DMS 273 (cell line): ENCODE measurements around the gene MARCHF3.
"Not testable (repeated sequence)": the region's sequence is repeated elsewhere in the genome, so short reads cannot be mapped to it uniquely, and the experiment has no call there.

Source experiments
- DNase-seq: peaks from one replicate; lab custom pipeline; 2025; ENCODE audit not compliant: unreplicated experiment; lab: John Stamatoyannopoulos, UW

The MARCHF3 gene

DNA sequence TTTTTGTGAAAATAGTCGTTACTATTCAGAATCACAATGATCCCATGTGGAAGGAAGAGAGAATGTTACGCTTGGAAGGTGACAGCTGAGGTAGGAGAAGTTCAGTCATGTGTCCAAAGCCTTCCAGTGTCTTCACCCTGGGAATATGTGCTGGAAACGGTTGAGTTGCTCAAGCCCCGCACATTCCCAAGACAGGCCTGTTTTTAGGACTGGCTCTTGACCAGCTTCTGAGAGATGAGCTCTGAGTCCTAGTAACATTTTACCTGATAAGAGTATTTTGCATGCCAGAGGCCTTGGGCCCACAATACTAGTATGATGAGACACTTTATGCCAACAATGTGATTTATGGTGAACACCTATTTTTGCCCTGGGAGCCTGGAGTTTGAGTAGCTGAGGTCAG lies 151.7 kb downstream of the MARCHF3 start:
- DNase-seq: no peak

DNA sequence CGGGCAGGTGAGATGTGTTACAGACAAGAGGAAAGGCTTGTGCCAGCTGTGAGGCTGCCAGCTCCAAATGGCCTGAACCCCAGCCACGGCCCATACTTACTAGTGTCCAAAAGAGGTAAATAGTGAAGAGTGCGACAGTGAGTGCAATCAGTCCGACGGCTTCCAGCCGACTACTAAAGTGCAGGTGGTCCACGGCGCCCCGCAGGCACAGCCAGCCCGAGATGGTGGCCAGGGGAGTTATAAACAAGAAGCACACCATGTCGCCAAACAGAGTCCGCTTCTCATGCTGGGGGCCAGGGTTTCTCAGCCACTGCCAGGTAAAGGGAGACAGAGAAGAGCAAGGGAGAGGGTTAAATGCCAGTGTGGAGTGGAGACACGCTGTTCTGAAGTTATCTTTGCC lies 152.3 kb downstream of the MARCHF3 start:
- no peak for DNase-seq

DNA sequence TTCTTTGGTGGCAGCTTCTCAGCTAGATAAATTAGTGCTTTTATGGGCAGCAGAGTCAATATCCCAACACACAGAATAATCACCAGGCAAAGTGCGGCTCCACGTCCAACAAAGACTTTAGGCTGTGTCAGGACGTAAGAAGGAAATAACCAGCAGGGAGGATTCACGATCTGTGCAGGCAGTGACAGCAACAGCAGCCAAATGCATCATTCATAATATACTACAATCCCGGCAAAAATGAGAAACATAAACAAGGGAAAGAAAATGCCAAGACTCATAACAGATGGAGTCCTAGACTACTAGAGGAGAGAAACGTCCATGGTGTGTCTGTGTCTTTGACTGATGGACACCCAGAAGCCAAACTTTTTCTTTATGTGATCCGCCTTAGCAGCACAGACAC lies 152.8 kb downstream of the MARCHF3 start:
- no peak for DNase-seq

DNA sequence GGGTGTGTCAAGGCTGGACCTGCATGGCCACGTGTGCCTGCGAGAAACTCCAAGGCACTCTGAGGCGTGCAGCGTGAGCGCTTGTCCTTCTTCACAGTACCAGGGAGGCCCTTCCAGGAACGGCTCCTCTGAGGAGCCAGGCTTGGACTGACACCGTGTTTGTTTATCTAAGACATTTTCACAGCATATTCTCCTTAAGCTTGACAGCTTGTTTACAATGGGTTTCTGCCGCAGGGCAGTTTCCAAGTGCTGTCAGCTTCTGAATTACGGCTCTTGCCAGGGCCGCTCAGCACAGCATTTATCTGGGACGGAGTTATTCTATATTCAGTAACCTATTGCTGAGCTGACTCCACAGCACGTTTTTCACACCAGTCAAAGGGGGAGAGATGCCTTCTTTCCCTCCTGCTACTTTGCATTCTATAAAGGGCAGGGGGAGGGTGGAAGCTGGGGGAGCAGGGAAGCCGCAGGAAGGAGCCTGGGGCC lies 155.0 kb downstream of the MARCHF3 start:
- DNase-seq: no peak

DNA sequence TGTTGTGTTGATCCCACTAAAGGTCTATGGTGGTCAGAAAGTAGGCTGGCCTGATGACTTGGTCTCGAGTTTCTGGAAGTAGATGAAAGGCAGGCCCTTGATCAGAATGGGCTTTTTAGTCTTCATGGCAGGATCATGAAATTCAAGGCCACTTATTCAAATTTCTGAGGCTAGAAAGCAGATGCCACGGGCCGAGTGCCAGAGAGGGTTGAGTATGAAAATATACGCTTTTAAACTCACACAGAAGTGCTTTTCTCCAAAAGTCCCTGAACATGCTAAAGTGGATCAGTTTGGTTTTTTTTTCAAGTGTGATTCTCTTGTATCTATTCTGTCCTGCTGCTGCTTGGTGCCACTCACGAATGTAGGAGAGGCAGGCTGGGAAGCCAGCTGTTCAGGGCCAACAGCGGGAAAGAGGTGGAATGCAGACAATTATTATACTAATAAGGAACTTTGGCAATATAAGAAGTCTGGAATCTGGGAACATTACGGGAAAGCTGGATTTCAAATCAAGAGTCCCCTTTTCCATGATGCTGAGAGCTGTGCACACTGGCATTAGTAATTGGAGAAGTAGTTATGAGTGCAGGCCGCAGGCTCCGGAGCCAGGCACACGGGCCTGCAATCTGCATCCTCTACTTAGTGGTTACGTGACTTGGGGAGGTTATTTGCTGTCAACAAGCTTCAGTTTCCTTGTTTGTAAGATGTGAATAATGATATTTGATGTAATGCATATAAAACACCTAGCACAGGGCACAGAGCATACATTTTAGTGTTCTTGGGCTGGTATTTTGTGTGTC lies 157.6 kb downstream of the MARCHF3 start:
- DNase-seq: peak; percentile 71

DNA sequence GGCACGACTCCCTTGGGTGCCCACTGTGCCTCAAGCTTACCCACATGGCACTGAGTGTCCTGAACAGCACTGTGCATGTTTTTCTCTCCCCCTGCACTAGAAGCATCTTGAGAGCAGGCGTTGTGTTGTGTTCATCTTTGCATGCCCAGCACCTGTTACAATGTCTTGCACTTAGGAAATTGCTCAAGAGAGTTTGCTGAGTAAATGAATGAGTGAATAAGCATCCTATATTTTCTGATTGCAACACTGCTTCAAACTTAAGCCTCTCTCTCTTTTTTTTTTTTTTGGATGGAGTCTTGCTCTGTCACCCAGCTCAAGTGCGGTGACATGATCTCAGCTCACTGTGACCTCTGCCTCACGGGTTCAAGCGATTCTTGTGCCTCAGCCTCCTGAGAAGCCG lies 158.9 kb downstream of the MARCHF3 start:
- DNase-seq: no peak

DNA sequence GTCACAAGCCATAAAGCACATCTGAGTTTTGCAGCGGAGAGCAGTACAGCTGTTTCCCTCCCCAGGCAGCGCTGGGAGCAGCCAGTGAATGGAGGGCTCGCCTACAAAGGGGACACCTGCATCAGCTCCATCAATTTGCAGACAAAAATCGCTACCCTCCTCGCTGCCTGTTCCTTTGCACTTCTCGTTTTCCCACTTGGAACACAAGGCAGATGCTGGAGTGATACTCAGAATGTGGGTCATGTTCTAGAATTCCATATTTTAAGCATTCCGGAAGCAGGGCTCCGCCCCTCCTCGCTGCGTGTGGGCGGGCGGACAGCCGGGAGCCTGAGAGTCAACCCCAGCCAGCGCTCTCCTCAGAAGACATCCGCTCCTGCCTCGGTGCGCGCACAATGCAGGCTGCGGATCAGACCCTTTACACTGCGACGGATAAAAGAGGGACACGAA lies 161.3 kb downstream of the MARCHF3 start:
- no peak for DNase-seq

DNA sequence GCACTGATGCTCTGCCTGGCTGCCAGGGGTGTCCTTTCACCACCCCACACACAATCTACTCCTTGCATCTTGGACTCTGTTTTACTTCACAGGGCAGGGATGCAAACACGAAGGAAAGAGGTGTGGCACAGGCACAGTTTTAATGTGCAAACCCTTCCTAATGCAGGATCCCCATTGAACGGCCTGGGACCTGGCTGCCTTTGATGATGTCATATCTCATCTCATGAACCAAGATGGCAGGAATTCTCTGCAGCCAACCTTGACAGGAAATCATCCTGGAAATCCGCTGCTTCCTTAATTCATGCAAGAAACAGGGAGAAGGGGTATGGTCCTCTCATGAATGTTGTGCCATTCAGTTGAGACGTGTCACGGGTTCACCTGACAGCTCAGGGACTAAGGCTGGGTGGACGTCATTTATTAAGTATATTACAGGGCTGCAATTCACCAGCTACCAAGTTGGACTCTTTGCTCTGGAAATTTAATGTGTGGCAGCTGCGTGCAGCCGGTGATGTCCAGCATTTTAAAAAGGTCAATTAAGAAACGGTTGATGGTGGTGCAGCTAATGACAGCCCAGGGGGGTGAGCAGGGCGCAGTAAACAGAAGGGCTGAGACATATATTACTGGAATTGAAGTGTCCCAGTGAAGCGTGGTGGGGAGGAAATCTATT lies 161.9 kb downstream of the MARCHF3 start:
- no peak for DNase-seq

DNA sequence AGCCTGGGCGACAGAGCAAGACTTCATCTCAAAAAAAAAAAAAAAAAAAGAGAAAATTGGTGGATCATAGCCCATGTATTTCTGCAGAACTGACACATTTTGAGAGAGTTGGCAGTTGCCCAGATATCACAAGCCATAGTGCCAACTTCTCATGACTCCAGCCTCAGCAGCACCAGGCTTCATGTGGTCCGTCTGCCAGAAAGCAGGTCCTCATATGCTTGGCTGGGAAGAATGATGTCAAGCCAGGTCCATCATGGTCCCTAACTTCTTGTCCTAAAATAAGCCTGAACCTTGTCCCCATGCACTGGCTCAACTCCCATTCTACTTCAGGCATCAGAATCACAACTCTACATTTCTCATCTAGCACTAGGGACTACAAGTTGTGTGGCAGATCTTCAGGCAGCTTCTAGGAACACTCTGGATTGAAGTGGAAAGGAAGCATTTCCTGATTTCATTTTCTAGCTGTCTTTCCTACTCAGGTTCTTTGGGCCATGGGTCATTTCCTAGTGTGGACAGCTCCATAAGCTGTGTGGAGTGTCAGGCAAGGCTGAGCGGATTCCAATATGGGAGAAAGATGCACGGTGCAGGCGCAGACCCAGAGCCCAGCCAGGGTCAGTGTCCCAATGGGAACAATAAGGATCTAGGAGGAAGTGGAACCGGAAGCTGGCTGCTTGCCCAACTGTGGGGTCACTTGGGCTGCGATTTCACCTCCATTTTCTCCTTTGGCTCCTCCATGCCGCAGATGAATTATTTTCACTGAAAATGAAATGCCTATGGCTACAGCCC lies 163.3 kb downstream of the MARCHF3 start:
- no peak for DNase-seq

DNA sequence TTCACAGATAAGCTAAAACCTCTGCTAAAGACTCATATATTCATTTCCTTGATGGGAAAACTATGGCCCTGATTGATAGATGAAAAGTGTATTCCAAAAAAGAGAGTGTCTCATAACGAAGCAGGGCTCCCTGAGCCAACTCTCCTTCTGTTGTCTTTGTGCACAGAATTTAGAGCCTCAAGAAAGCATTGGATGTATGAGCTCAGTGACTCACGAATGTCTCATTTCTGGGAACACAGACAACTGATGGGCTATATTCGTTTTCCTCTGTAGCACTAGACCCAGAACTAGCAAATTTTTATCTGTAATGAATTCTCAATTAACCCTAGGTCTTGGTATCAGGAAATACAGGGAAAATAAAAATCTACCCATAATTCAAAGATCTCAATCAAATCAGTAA lies 165.1 kb downstream of the MARCHF3 start:
- DNase-seq: no peak

DNA sequence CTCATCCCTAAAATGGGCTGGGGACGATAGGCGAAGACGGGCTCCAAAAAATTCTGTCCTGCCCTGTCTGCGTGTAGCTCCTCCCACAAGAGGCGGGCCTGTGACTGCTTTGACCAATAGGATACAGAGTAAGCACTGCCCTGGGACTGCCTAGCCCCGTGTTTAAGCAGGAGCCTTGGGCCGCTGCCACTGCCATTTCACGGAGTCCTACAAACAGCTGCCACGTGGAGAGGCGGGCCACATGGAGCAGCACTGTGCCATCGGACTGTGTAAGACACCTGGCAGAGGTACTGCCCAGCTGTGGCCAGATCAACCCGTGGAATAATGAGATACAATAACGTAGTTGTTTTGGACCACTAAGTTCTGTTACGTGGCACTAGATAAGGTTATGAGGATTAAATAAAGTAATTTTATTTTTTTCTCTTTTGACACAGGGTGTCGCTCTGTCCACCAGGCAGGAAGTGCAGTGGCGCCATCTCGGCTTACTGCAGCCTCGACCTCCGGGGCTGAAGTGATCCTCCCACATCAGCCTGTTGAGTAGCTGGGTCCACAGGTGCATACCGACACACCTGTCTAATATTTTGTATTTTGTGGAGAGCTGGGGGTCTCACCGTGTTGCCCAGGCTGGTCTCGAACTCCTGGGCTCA lies 166.2 kb downstream of the MARCHF3 start:
- DNase-seq: peak; percentile 31

DNA sequence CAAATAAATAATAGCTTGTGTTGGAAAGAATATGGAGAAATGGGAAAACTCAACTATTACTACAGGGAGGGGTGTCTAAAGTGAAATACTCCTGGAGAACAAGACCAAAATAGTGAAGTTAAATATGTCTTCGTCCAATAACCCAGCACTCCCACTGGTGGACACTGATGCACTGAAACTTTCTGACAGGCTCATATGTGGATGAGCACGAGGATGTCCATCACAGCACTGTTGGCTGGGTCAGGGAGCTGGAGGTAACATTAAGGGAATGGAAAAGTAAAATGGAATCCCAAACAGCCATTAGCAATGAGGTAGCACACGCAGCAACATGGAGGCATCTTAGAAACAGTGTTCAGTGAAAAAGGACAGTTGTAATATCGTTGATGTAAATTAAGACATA lies 167.0 kb downstream of the MARCHF3 start:
- no peak for DNase-seq

DNA sequence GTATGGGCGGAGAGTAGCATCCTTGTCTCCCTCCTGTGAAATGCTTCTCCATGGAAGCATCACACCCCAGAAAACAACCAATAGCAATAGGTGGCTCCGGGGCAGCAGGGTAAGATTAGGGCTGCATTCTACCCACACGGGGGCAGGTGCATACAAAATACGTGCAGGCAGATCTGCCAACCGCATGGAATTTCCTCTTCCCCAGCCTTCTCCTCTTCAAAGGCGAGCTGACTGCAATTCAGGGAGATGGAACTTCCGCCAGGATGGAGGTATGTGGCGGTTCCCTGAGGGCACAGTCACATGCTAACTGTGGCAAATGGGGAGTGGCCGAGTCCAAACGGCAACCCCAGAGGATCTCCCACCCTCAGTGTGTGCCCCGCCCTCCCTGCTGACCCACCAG lies 171.9 kb downstream of the MARCHF3 start:
- no peak for DNase-seq

DNA sequence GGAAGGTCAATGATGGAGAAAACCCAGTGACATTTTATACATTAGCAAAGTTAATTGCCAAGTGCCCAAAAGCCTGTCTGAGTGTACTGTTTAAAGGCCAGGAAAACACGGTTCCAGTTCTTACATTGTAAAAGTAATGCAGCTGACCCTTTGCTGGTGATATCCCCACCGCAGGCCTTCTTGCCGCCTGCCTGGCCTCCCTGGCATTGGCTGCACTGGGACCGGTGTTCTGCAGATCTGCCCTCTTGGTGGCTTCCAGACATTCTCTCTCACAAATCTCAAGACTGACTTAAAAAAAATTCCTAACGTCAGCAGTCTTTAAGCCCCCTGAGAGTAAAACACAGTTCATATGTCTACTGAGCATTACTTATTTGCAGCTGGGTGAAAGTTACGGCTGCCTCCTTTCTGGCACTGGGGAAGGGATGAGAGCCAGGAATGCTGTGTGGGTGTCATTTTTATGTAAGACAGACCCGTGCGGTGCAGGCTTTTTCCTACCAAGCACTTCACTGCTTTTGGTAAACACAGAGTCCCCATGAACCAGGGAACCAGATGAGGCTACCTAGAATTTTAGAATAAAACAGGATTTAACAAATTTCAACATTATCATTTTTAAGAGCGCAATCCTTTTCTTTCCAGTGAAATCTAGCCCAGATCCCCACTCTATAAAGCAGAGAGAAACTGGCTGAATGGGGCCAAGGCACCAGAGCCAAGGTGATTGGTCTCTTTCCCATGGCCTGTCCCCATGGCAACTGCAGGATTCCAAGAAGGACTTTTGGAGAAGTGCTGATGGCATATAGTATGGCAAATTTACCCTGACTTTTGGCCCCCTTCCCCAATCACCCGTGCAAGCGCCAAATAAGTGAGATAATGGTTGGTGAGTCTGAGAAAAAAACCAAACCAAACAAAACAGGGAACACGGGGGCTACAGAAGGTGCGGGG lies 172.6 kb downstream of the MARCHF3 start:
- DNase-seq: peak; percentile 16

DNA sequence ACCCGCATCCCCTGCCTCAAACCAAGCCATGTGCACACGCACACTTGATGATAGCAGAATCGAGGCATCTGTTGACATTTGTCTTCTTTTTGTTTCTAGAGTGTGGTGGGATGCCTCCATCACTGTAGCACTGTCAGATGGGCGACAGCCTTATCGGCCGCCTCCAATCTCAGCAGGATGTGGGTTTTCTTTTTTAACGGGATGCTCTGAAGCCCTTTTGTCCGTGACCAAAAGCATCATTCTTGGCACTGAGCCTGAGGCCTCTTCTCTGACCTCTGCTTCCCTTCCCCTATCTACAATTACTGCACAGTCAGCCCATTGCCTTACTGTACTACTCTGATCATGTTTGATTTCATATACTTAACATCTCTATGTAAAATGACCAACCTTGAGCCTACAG lies 175.1 kb downstream of the MARCHF3 start:
- no peak for DNase-seq

DNA sequence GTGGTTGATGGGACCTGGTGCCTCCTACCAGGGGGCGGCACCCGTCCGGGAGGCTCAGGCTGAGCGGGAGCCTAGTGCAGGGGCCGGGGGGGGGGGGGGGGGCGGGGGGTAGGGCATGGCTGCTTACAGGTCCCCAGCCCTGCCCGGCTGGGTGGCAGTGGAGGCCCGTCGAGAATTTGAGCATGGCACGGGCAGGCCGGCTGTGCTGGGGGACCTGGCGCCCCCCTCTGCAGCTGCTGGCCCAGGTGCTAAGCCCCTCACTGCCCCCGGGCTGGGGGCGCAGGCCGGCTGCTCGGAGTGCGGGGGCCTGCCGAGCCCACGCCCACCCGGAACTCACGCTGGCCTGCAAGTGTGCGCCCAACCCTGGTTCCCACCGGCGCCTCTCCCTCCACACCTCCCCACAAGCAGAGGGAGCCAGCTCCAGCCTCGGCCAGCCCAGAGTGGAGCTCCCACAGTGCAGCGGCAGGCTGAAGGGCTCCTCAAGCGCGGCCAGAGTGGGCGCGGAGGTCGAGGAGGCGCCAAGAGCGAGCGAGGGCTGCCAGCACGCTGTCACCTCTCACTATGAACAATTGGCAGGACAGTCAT lies 175.7 kb downstream of the MARCHF3 start:
- DNase-seq: no peak

DNA sequence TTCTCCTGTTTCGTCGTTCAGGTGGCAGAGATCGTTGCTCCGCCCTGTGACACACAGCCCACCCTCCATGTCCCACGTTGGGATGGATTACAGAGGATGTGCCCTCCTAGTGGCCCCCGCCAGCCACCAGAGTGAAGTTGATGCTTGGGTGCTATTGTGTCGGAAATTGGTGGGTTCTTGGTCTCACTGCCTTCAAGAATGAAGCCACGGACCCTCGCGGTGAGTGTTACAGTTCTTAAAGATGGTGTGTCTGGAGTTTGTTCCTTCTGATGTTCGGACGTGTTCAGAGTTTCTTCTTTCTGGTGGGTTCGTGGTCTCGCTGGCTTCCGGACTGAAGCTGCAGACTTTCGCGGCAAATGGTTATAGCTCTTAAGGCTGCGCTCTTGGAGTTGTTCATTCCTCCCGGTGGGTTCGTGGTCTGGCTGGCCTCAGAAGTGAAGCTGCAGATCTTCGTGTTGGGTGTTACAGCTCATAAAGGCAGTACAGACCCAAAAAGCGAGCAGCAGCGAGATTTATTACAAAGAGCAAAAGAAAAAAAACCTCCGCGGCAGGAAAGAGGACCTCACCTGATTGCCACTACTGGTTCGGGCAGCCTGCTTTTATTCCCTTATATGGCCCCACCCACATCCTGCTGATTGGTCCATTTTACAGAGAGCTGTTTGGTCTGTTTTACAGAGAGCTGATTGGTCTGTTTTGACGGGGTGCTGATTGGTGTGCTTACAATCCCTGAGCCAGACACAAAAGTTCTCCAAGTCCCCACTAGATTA lies 176.6 kb downstream of the MARCHF3 start:
- not testable (repeated sequence) for DNase-seq

DNA sequence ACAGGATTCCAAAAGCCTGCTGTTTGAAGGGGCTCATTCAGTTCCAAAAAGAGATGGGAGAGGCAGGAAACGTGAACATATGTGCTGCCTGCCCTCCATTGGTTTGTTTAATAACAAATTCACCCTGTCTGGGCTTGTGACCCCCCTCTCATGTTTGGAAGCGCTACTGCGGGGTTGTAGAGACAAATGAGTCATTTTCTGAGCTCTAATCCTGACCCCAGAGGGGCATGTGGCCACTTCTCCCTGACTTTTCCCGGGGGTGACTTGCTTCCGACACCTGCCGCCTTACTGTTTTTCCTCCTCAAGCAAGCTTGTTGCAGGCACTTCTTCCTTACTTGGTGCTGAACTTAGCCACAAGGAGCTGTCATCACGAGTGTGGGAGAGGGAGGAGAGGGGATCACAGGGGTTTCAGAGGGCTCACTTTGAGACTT lies 177.5 kb downstream of the MARCHF3 start:
- DNase-seq: peak; percentile 15

DNA sequence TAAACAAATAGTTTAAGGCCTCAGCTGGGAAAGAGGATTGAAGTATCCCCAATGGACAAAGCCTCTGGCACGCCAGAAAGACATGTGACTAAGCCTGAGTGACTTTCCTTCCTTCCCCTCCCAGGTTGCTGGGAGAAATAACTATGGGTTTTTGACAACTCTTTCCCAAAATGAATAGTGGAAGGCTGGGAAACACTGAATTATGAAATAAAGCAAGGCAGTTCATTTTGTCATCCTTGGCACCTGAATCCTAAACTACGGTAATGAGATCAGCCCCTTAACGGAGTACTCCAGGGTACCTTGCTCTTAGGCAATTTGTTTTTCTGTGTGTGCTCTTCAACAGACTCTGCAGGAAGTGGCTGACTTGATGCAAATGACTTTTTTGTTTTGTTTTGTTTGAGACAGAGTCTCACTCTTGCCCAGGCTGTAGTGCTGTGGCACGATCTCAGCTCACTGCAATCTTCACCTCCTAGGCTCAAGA lies 178.2 kb downstream of the MARCHF3 start:
- no peak for DNase-seq
